Mammary epithelial cell (primary cell): ENCODE data around the gene BIRC2.

Experiments
- CTCF ChIP-seq, 2 donors: IDR thresholded peaks in 1 of 2; conservative IDR thresholded peaks in 1 of 2; 2 replicates each; pipeline ENCODE4 v1.5.1; 2011 to 2012; ENCODE audit warnings: inconsistent platforms in 2 of 2, low read length in 2 of 2, mild to moderate bottlenecking in 2 of 2, control low read depth in 1 of 2, low read depth in 1 of 2; ENCODE audit not compliant: insufficient read depth in 1 of 2; ENCODE audit errors: extremely low read depth in 1 of 2
- EZH2 ChIP-seq: IDR thresholded peaks from 2 replicates; pipeline ENCODE4 v1.6.1; 2012; ENCODE audit warnings: low read length, inconsistent platforms, borderline replicate concordance

- no peak for TF ChIP-seq CTCF (conservative IDR thresholded peaks at IDR 0.05 in 1 of 2, IDR thresholded peaks at IDR 0.05 in 1 of 2; ENCODE audit: extremely low read depth in 1 of 2, insufficient read depth in 1 of 2, low read depth in 1 of 2, low read length in 2 of 2)
- no peak for TF ChIP-seq EZH2
These were observed 14.4 kb upstream of the BIRC2 start for GRCh38 chr11:102332611-102332994.
